COLO668 (cell line): ENCODE data around the gene S100PBP.

Experiments
- DNase-seq: peaks from one replicate; lab custom pipeline; 2025; ENCODE audit not compliant: unreplicated experiment; lab: John Stamatoyannopoulos, UW

The S100PBP gene

GRCh38 chr1:32818804-32819541 lies 1.5 kb downstream of the S100PBP start:
- no peak for DNase-seq

- DNase-seq, result no peak
Observed at GRCh38 chr1:32825181-32825580, 7.7 kb downstream of the S100PBP start.

- DNase-seq, result no peak
Observed at GRCh38 chr1:32828341-32828740, 10.9 kb downstream of the S100PBP start.

GRCh38 chr1:32830092-32830852 lies 12.8 kb downstream of the S100PBP start:
- no peak for DNase-seq

- no peak for DNase-seq
Observed at GRCh38 chr1:32831878-32832277, 14.4 kb downstream of the S100PBP start.

GRCh38 chr1:32848354-32849063 lies 31.1 kb downstream of the S100PBP start:
- no peak for DNase-seq

GRCh38 chr1:32855861-32856617 lies 38.6 kb downstream of the S100PBP start:
- DNase-seq, result no peak

- DNase-seq, result no peak
Observed at GRCh38 chr1:32858136-32858535, 40.7 kb downstream of the S100PBP start.

GRCh38 chr1:32858791-32859190 lies 41.3 kb downstream of the S100PBP start:
- no peak for DNase-seq

- DNase-seq, result no peak
Observed at GRCh38 chr1:32859915-32860314, 42.5 kb downstream of the S100PBP start.

- DNase-seq, result no peak
Observed at GRCh38 chr1:32860566-32860965, 43.1 kb downstream of the S100PBP start.

- no peak for DNase-seq
Observed at GRCh38 chr1:32861904-32862695, 44.6 kb downstream of the S100PBP start.

GRCh38 chr1:32863218-32863880 lies 45.9 kb downstream of the S100PBP start:
- no peak for DNase-seq

- DNase-seq, result no peak
Observed at GRCh38 chr1:32863881-32864245, 46.4 kb downstream of the S100PBP start.

- no peak for DNase-seq
Observed at GRCh38 chr1:32864375-32865019, 47.0 kb downstream of the S100PBP start.

- DNase-seq, result no peak
Observed at GRCh38 chr1:32865639-32866405, 48.4 kb downstream of the S100PBP start.

GRCh38 chr1:32867151-32867550 lies 49.7 kb downstream of the S100PBP start:
- DNase-seq, result no peak

GRCh38 chr1:32867671-32868070 lies 50.2 kb downstream of the S100PBP start:
- no peak for DNase-seq

GRCh38 chr1:32868085-32868484 lies 50.6 kb downstream of the S100PBP start:
- DNase-seq, result no peak
